ENCODE results near the gene ADAM10. TPM values are rescaled to one million over a fixed set of nuclear protein-coding genes. Genes with fewer than 3 reads are reported as not detected.

ADAM10 gene
- total and polyA plus RNA-seq, 2 of the 8 experiments (the other 6 are each of a cell fraction or from before 2014, with no cell fraction given) = 46.5 to 163 TPM

DNA sequence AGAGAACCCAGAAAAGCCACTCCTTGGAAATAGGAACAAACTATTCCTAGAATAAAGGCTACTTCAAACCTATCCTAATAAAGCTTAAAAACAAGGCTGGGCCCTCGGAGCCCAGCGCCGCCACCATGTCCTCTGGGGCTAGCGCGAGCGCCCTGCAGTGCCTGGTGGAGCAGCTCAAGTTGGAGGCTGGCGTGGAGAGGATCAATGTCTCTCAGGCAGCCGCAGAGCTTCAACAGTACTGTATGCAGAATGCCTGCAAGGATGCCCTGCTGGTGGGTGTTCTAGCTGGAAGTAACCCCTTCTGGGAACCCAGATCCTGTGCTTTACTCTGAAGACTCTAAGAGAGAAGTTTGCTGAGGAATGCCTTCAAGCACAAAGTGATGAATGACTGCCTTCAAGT is 63.2 kb downstream of the ADAM10 start:
- WGBS, 2 experiments (ENCODE audit: extremely low coverage in 1 of 2, insufficient coverage in 1 of 2, insufficient read length in 1 of 2, insufficient replicate concordance in 2 of 2, low coverage in 1 of 2, low lambda C conversion rate in 2 of 2, missing lambda C conversion rate in 1 of 2) = 87% methylated on average over 8 of the region's 8 CpGs; no CpG with 5 or more reads in 1 of the 2 experiments
- Histone ChIP-seq H4K5ac (ENCODE audit: insufficient read length, low read depth, low read length) (no peak overlapping the region), H3K27me3 (replicated peaks in 1 of 4; ENCODE audit: control insufficient read depth in 3 of 4, extremely low read depth in 1 of 4, insufficient read depth in 3 of 4, low read length in 3 of 4) (no peaks in the 10 kb centered on the region), H2AFZ (ENCODE audit: low read length) (no peak overlapping the region), H2BK15ac (ENCODE audit: low read length) (no peak overlapping the region), H3K23ac (ENCODE audit: insufficient read length) (no peak overlapping the region), H2BK5ac (ENCODE audit: low read depth, low read length) (no peak overlapping the region), H3K79me1 (ENCODE audit: low read depth, low read length) (peaks cover 7% of the 10 kb centered on the region; the same call in 1 of the 2 replicates), H2BK20ac (ENCODE audit: low read length) (no peak overlapping the region), H3K9ac (replicated peaks in 1 of 4; ENCODE audit: extremely low read depth in 1 of 4, low read depth in 3 of 4, low read length in 3 of 4) (no peak overlapping the region), H2BK12ac (ENCODE audit: low read depth, low read length) (no peak overlapping the region), H3K23me2 (ENCODE audit: low read depth, low read length) (no peaks in the 10 kb centered on the region), H3K4me1 (replicated peaks in 1 of 4; ENCODE audit: control insufficient read depth in 3 of 4, insufficient read depth in 4 of 4, low read length in 3 of 4) (peaks cover 0 to 2% (median 0%) of the 10 kb centered on the region in 4 experiments; a peak in 2 of 7 replicates), H3K36me3 (ENCODE audit: control insufficient read depth in 2 of 4, insufficient read depth in 4 of 4, low read length in 3 of 4) (no peaks in the 10 kb centered on the region), H4K91ac (replicated peaks; ENCODE audit: insufficient read length, low read length) (no peak overlapping the region), H3K4ac (replicated peaks; ENCODE audit: insufficient read length, low read depth, low read length) (no peak overlapping the region), H2AK5ac (ENCODE audit: low read depth, low read length) (no peak overlapping the region), H4K8ac (ENCODE audit: extremely low read depth, insufficient read depth, low read length) (no peak overlapping the region), H2BK120ac (replicated peaks; ENCODE audit: low read depth, low read length) (no peak overlapping the region), H3K14ac (ENCODE audit: insufficient read length) (no peak overlapping the region), H3K18ac (ENCODE audit: extremely low read depth, low read length) (no peak overlapping the region), H4K20me1 (replicated peaks in 1 of 2; ENCODE audit: control insufficient read depth in 1 of 2, insufficient read depth in 2 of 2, low read length in 2 of 2) (peaks cover 3 to 4% of the 10 kb centered on the region in 2 experiments), H3K27ac (ENCODE audit: low read depth, low read length) (no peak overlapping the region), H3K4me2 (ENCODE audit: insufficient read depth in 1 of 2, low read depth in 2 of 2, low read length in 2 of 2) (no peak overlapping the region), H3K4me3 (ENCODE audit: extremely low read depth in 1 of 4, insufficient read depth in 2 of 4, low read depth in 3 of 4, low read length in 4 of 4) (no peak overlapping the region), H3K79me2 (ENCODE audit: control insufficient read depth in 1 of 2, insufficient read depth in 2 of 2, low read length in 2 of 2) (peaks cover 7 to 78% of the 10 kb centered on the region in 2 experiments), H3K56ac (replicated peaks; ENCODE audit: insufficient read length, low read depth, low read length) (no peak overlapping the region), H3K9me3 (ENCODE audit: insufficient read depth in 2 of 2, low read depth in 1 of 2, low read length in 1 of 2) (no peaks in the 10 kb centered on the region)
- DNase-seq (ENCODE audit: low read depth in 1 of 2, low spot score in 2 of 2) = no peak
- ChIA-PET POLR2A (ENCODE audit: partially characterized antibody) (no interaction called here), CTCF (ENCODE audit: partially characterized antibody) (interaction anchor here (0.7 to 1.0 kb wide), 3 partner anchors 9 to 20 kb away, joined by 3 read pairs; no protein-coding TSS in a partner anchor)
- no peak for FAIRE-seq
- TF ChIP-seq SIRT6 (IDR thresholded peaks at IDR 0.05; ENCODE audit: low read length) (no peak), CBX8 (IDR thresholded peaks at IDR 0.05; ENCODE audit: borderline replicate concordance, low read depth, low read length) (no peak)
- TF ChIP-seq, protein P1, sequence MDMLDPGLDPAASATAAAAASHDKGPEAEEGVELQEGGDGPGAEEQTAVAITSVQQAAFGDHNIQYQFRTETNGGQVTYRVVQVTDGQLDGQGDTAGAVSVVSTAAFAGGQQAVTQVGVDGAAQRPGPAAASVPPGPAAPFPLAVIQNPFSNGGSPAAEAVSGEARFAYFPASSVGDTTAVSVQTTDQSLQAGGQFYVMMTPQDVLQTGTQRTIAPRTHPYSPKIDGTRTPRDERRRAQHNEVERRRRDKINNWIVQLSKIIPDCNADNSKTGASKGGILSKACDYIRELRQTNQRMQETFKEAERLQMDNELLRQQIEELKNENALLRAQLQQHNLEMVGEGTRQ (IDR thresholded peaks at IDR 0.05; ENCODE audit: low read length) = no peak

Measured in H1 (cell line).